Activated gamma-delta T cell treated with Interleukin-2 at 50 U/mL for 16 hours (primary cell): ENCODE data around the gene CEP68.

Source experiments
- DNase-seq: peaks from one replicate; pipeline ENCODE4 v3.0.0-alpha.2; 2020

The CEP68 gene

DNA sequence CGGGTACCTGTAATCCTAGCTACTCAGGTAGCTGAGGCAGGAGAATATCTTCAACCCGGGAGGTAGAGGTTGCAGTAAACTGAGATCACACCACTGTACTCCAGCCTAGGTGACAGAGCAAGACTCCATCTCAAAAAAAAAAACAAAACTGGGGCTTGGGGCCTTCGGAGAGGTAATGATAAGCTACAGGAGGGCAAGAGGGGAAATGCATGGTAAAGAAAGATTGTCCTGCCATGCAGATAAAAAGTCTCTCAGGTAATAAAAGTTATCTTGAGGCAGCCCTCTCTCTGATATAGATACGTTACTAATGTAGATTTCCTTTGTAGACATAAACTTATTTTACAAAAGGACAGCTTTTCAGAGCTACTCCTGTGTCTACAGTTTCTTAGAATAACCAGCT is 77.4 kb downstream of the CEP68 start:
- no peak for DNase-seq

- no peak for DNase-seq
Measured at GRCh38 chr2:65134158-65134557, 77.9 kb downstream of the CEP68 start.

- DNase-seq, result no peak
Measured at GRCh38 chr2:65136253-65136652, 80.0 kb downstream of the CEP68 start.
